Liver (tissue), 9 donors: Measurements from ENCODE around the gene PKP3. TPM values are rescaled to one million over a fixed set of nuclear protein-coding genes. Genes with fewer than 3 reads are reported as not detected.

Experiments used
- DNase-seq: peaks from one replicate; pipeline ENCODE4 v3.0.0-alpha.2; 2017; ENCODE audit warnings: low spot score
- H3K27ac ChIP-seq, 2 donors: one replicate each; pipeline ENCODE4 v1.7.0; 2013; ENCODE audit warnings: inconsistent platforms in 2 of 2, low read length in 2 of 2, control low read depth in 1 of 2, low read depth in 1 of 2, mild to moderate bottlenecking in 1 of 2
- H3K27me3 ChIP-seq, 4 donors: one replicate each; pipeline versions ENCODE4 v1.6.1 to v1.7.0; 2013; ENCODE audit warnings: low read length in 3 of 4, inconsistent platforms in 1 of 4, mild to moderate bottlenecking in 1 of 4, moderate library complexity in 1 of 4; ENCODE audit not compliant: control insufficient read depth in 4 of 4, insufficient read depth in 4 of 4
- H3K36me3 ChIP-seq, 4 donors: one replicate each; pipeline versions ENCODE4 v1.6.1 to v1.7.0; 2013; ENCODE audit warnings: low read length in 3 of 4, mild to moderate bottlenecking in 3 of 4, low read depth in 1 of 4, moderate library complexity in 1 of 4; ENCODE audit not compliant: control insufficient read depth in 4 of 4, insufficient read depth in 3 of 4
- H3K4me1 ChIP-seq, 4 donors: one replicate each; pipeline versions ENCODE4 v1.6.1 to v1.7.0; 2013; ENCODE audit warnings: low read length in 3 of 4, mild to moderate bottlenecking in 3 of 4, moderate library complexity in 1 of 4; ENCODE audit not compliant: control insufficient read depth in 4 of 4, insufficient read depth in 4 of 4
- H3K4me3 ChIP-seq, 3 donors: one replicate each; pipeline versions ENCODE4 v1.6.1 to v1.7.0; 2013; ENCODE audit warnings: low read length in 3 of 3, control low read depth in 1 of 3, low read depth in 1 of 3, mild to moderate bottlenecking in 1 of 3
- H3K9ac ChIP-seq, 2 donors: one replicate each; pipeline ENCODE4 v1.7.0; 2013; ENCODE audit warnings: low read length in 2 of 2, mild to moderate bottlenecking in 2 of 2, moderate library complexity in 2 of 2, control low read depth in 1 of 2, low read depth in 1 of 2
- H3K9me3 ChIP-seq, 4 donors: one replicate each; pipeline versions ENCODE4 v1.6.1 to v1.7.0; 2013; ENCODE audit warnings: low read length in 3 of 4; ENCODE audit not compliant: control insufficient read depth in 4 of 4
- ATF3 ChIP-seq: IDR thresholded peaks from 2 replicates; pipeline ENCODE4 v1.6.1; 2016; ENCODE audit warnings: antibody characterized with exemption
- CTCF ChIP-seq: fragments of 150-350 bp; IDR thresholded peaks from 2 replicates; pipeline ENCODE4 v1.5.1; 2017; ENCODE audit warnings: improper control_type of control experiment, low read depth, low read length; ENCODE audit not compliant: missing input control
- EGR1 ChIP-seq, 2 donors: IDR thresholded peaks; 2 replicates each; pipeline ENCODE4 v1.6.1; 2016 to 2018; ENCODE audit warnings: antibody characterized with exemption in 2 of 2, low read depth in 2 of 2
- FOXA2 ChIP-seq: IDR thresholded peaks from 2 replicates; pipeline ENCODE4 v1.6.1; 2016; ENCODE audit warnings: antibody characterized with exemption
- GABPA ChIP-seq, 2 donors: IDR thresholded peaks in 1 of 2; conservative IDR thresholded peaks in 1 of 2; 2 replicates each; pipeline ENCODE4 v1.6.1; 2016; ENCODE audit warnings: antibody characterized with exemption in 2 of 2, mild to moderate bottlenecking in 1 of 2, moderate library complexity in 1 of 2
- HNF4A ChIP-seq, 2 donors: conservative IDR thresholded peaks; 2 replicates each; pipeline ENCODE4 v1.6.1; 2016; ENCODE audit warnings: antibody characterized with exemption in 2 of 2, mild to moderate bottlenecking in 2 of 2
- JUND ChIP-seq, 2 donors: IDR thresholded peaks; 2 replicates each; pipeline ENCODE4 v1.6.1; 2016; ENCODE audit warnings: antibody characterized with exemption in 2 of 2
- NR2F2 ChIP-seq: IDR thresholded peaks from 2 replicates; pipeline ENCODE4 v1.6.1; 2016; ENCODE audit warnings: antibody characterized with exemption
- RAD21 ChIP-seq, 2 donors: IDR thresholded peaks; 2 replicates each; pipeline ENCODE4 v1.6.1; 2016; ENCODE audit warnings: antibody characterized with exemption in 2 of 2, mild to moderate bottlenecking in 2 of 2
- REST ChIP-seq: IDR thresholded peaks from 2 replicates; pipeline ENCODE4 v1.6.1; 2016; ENCODE audit warnings: antibody characterized with exemption, mild to moderate bottlenecking
- RXRA ChIP-seq, 2 donors: IDR thresholded peaks; 2 replicates each; pipeline ENCODE4 v1.6.1; 2017 to 2018; ENCODE audit warnings: antibody characterized with exemption in 2 of 2, mild to moderate bottlenecking in 1 of 2
- TAF1 ChIP-seq: conservative IDR thresholded peaks from 2 replicates; pipeline ENCODE4 v1.6.1; 2016; ENCODE audit warnings: antibody characterized with exemption, mild to moderate bottlenecking
- YY1 ChIP-seq: IDR thresholded peaks from 2 replicates; pipeline ENCODE4 v1.6.1; 2016; ENCODE audit warnings: antibody characterized with exemption, mild to moderate bottlenecking
- ZBTB33 ChIP-seq: IDR thresholded peaks from 2 replicates; pipeline ENCODE4 v1.6.1; 2016; ENCODE audit warnings: antibody characterized with exemption
- WGBS: extraction: QIAGEN DNeasy Blood & Tissue Kit; methylation state at CpG from one replicate; pipeline ENCODE4 v1.1.7; 2013; 5-methylcytosine and 5-hydroxymethylcytosine counted together
- polyA plus RNA-seq, 2 donors: library from polyadenylated mRNA; stranded (reverse) in 1 of 2; unstranded in 1 of 2; fragments of 200-250 nt in 1 of 2; fragments of >200 nt in 1 of 2; fragmentation: Nextera tagmentation in 1 of 2; extraction: Ambion mirVana in 1 of 2; gene quantifications; one replicate each; pipeline versions ENCODE4 v1.2.1 to v1.2.3, GENCODE V29; 2013 to 2015
- total RNA-seq, 2 donors: library from RNA; depleted of rRNA; stranded (reverse); fragments of >200 nt; gene quantifications; one replicate each; pipeline ENCODE4 v1.2.3, GENCODE V29; 2014
- donor health status: healthy.
- donor health status: healthy.
- donor health status: healthy.
- donor health status: healthy.
- donor health status: healthy.

PKP3 gene
- total and polyA plus RNA-seq, 4 donors: 0.08 to 0.37 (median 0.25) TPM; not detected in 1

GRCh38 chr11:373716-374551 is 20.1 kb upstream of the PKP3 start:
- no peaks in the 10 kb centered on the region for H3K9me3 ChIP-seq
- H3K27ac ChIP-seq: no peak overlapping the region
- no peak overlapping the region for H3K4me3 ChIP-seq
- no peaks in the 10 kb centered on the region for H3K4me1 ChIP-seq
- H3K27me3 ChIP-seq: no peaks in the 10 kb centered on the region
- no peak overlapping the region for H3K9ac ChIP-seq
- H3K36me3 ChIP-seq: no peaks in the 10 kb centered on the region
- no peak for DNase-seq
- TF ChIP-seq REST (no peak), EGR1 (IDR thresholded peaks at IDR 0.05; ENCODE audit: low read depth in 2 of 2) (no peak), ZBTB33 (no peak), ATF3 (no peak), TAF1 (no peak), FOXA2 (no peak), YY1 (no peak), JUND (IDR thresholded peaks at IDR 0.05) (no peak), GABPA (IDR thresholded peaks at IDR 0.05 in 1 of 2, conservative IDR thresholded peaks at IDR 0.05 in 1 of 2) (no peak), RAD21 (IDR thresholded peaks at IDR 0.05) (no peak), RXRA (IDR thresholded peaks at IDR 0.05) (no peak)
- WGBS: 89% methylated on average over 23 of the region's 23 CpGs

GRCh38 chr11:375065-376025 is 18.7 kb upstream of the PKP3 start:
- Histone ChIP-seq H3K9me3 (no peaks in the 10 kb centered on the region), H3K9ac (no peak overlapping the region), H3K4me1 (peaks cover 0 to 1% (median 0%) of the 10 kb centered on the region in 4 donors), H3K27me3 (no peaks in the 10 kb centered on the region), H3K4me3 (no peak overlapping the region), H3K36me3 (no peaks in the 10 kb centered on the region), H3K27ac (no peak overlapping the region)
- DNase-seq: no peak
- TF ChIP-seq YY1 (no peak), ATF3 (no peak), ZBTB33 (no peak), GABPA (IDR thresholded peaks at IDR 0.05 in 1 of 2, conservative IDR thresholded peaks at IDR 0.05 in 1 of 2) (no peak), NR2F2 (no peak), CTCF (no peak), TAF1 (no peak), RXRA (IDR thresholded peaks at IDR 0.05) (no peak), HNF4A (conservative IDR thresholded peaks at IDR 0.05) (no peak), JUND (IDR thresholded peaks at IDR 0.05) (no peak)
- WGBS: 87% methylated on average over 41 of the region's 41 CpGs
